SHP77 (cell line): ENCODE measurements around the gene PLA1A.
"Not testable (repeated sequence)": the region's sequence is repeated elsewhere in the genome, so short reads cannot be mapped to it uniquely, and the experiment has no call there.

Experiments used
- DNase-seq, 2 experiments: peaks; one replicate each; lab custom pipeline; 2025; lab: John Stamatoyannopoulos, UW

The PLA1A gene

DNA sequence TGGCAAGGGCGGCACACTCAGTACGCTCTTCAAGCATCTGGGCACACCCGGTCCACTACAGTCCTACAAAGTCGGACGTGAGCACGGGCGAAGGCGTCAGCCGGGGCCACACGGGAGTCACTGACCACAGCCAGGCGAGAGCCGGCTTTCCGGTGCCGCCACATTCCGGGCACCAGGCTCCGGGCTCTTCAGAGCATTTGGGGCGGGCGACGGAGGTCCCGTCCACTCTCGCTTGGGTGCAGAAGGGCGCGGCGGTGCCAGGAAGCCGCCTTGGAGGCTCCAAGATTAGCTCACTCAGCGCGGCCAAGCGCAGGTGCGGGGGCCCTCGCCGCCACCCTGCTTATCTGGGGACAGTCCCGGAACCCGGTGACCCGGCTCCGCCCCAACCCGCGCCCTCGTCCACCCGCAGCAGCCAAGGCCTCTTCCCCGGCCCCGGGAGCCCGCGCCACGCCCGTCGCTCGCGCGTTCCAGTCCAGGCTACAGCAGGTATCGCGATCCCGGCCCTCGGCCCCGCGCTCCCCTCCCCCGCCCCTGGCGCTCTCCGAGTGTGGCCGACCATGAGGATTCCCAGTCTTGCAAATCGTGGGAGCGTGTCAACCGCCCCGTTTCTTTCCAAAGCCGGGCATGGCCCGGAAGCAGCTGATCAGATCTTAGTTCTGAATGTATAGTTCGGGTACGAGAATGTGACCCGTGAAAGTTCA lies 18.2 kb upstream of the PLA1A start, which contains the start of gene ADPRH:
Gene ADPRH, plus strand, starts transcription at position 127 of the 701 bp plus-strand sequence. CDS start 2,678 bp downstream, outside the sequence.
- no peak for DNase-seq

DNA sequence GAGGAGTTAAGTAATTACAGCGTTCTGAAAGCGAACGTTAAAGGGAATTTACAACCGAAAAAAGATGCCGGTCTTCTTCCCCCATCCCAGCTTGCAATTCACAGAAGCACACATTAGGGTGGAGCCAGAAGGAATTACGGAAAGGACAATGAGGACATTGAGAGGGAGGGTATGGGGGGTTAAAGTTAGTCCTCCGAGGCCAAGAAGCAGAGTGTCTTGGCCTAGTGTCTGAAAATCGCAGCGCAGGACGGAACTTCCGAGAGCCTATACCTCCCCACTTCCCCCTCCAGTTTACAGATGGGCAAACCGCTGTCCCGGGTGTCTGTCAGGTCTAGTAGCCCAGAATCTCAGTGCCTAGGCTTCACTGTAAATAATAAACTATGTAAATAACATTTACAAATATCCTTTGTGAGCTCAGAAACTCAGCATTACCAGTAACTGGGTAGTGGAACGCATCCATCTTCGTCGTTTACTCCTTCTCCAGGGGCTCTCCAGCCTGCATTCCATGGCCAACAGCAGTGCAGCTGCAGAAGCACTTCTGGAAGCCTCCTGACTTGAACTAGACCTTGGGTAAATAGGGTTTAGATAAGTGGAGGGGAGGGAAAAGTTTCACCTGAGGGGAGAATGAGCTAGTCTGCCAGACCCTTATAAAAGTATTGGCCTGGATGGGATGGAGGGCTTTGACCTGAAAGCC lies 17.5 kb upstream of the PLA1A start:
- no peak for DNase-seq

DNA sequence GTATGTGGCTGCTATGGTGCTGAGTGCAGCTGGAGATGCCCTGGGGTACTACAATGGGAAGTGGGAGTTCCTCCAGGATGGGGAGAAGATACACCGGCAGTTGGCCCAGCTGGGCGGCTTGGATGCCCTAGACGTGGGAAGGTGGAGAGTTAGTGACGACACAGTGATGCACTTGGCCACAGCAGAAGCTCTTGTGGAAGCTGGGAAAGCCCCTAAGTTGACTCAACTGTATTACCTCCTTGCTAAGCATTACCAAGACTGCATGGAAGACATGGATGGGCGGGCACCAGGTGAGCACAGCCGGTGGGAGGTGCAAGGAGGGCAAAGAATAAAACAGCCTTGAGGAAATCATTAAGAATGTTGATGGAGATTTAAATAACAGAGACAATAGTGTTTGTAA lies 15.5 kb upstream of the PLA1A start:
- DNase-seq, result no peak

DNA sequence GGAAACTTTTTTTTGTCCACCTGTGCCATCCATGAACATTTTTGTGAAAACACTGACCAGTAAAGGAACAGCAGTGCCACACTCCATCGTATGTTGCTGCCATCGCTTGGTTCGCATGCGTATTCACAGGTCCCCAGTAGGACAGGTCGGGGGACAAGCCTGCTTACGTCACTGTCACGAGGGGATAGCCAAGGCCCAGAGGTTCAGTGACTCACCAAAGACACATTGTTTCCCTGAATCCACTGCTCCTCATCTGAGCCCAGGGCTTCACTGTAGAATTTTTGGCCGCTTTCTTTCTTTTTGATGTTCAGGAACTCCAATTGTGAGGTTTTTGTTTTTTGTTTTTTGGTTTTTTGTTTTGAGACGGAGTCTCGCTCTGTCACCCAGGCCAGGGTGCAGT lies 12.5 kb upstream of the PLA1A start:
- no peak for DNase-seq

DNA sequence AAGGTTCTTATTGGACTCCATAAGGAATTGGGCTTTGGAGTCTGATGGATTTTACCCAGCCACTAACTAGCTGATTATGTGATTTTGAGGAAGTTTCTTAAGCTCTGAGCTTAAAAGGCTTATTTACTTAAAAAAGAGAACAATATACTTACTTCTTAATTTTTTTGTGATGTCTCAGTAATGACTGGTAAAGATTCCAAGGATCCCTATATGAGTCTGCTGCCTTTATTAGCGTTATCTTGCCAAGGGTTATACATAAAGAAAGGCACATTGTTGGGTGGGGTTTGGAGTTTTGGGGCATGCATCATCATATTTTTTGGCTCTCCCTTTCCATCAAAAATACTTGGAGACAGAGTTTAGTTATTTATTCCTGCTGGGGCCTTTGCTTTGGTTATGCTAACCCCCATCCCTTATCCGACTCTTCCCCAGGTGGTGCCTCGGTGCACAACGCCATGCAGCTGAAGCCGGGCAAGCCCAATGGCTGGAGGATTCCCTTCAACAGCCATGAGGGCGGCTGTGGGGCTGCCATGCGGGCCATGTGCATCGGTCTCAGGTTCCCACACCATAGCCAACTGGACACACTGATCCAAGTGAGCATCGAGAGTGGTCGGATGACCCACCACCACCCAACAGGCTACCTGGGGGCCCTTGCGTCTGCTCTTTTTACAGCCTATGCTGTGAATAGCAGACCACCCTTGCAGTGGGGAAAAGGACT lies 11.7 kb upstream of the PLA1A start:
- DNase-seq, result no peak

DNA sequence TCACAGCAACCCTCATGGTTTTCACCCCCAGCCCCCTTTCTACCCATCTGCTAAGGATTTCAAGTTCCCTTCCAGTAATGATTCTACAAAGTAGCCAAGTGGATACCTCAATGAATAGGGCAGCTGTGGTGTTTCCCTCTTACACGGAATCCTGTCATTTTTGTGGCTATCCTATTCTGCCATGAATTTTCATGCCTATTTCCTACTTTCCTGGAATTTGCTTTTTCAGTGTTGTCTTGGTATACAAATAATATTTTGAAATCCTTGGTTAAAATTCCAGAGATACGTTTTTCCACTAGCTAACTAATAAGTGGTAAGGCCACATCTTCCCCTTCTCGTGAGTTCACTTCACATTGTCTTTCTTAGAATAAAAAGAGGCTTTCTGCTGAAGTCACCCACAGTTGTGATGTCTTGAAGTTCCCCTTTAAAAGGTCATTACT lies 10.9 kb upstream of the PLA1A start:
- no peak for DNase-seq

DNA sequence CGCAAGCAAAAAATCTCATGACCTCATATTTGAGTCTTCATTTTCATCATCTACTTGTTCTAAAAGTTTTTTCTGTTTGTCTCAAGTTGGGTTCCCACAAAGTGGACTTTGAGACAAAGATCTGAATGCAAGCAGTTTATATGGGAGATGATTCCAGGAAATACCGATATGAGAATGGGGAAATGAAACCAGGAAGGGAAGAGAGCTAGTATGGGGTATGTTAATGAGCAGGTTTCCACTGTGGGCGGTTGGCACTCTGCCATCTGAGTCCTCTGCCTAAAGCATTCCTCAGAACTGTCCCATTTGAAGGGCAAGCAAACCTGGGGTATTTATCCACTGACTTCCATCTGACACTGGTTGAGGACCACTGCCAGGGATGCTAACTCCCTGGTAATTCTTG lies 9.6 kb upstream of the PLA1A start:
- no peak for DNase-seq

GRCh38 chr3:119589102-119589773 lies 8.4 kb upstream of the PLA1A start:
- no peak for DNase-seq

DNA sequence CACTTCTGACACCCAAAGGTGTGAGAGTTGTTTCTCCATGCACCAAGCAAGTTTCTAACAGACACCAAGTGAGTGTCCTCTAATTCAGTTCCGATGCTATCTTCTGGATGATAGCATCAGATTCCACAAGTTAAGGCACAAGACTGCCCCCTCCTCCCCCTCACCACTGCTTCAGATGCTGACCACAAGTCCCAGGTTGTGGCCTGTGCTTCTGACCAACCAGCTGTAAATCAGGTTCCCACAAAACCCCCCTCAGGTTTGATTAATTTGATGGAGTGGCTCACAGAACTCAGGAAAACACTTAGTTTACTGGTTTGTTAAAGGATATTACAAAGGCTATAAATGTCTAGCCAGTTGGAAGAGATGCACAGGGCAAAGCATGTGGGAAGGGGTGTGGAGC lies 7.0 kb upstream of the PLA1A start:
- DNase-seq, result no peak

DNA sequence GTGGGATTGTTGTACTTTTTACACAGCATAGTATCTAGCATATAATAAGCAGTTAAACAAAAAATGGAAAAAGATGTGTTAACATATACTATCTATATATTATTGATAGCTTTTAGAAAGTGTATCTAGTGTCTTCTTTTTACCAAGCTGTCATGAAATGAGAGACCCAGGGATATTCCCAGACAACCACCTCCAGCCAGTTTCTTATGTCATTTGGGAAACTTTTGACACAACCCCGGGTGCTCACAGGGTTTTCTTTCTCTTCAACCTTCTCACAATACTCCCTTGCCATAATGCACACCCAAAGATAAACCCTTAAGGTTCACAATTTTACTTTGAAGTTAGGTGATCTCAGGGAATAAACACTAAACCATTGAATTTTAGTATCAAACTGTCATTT lies 4.8 kb upstream of the PLA1A start:
- no peak for DNase-seq

GRCh38 chr3:119594066-119594465 lies 3.6 kb upstream of the PLA1A start:
- DNase-seq, result no peak

GRCh38 chr3:119594929-119595328 lies 2.8 kb upstream of the PLA1A start:
- not testable (repeated sequence) for DNase-seq

DNA sequence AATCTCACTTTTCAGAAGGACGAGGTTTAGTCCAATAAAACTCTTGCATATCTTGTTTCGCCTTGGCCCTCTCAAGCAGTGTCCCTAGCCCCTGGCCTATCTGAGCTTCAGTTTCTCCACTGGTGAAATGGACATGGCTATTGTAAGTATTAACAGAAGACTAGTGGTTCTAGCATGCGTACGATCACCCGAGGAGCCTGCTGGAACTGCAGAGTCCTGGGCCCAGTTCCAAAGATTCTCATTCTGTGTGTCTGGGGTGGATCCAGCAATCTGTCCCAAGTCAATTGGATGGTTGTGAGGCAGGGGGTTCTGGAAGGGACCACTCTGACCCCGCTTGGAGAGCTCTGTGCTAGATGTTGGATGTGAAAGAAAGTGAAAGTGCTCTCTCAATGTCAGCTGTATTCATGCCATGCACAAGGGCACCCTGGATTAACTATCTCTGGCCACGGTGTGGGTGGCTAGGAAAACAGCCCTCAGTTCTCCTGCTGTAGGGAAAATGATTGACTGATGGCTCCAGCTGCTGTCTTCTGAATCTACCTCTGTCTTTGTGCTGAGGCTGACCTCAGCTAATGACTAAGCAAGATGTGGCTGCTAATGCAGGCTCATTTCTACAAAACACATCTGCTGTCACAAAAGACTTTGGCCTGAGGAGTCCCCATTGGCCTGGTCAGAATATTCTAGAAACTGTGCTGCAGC lies 1.9 kb upstream of the PLA1A start:
- DNase-seq, result no peak

GRCh38 chr3:119596398-119596797 lies 1.3 kb upstream of the PLA1A start:
- DNase-seq, result no peak

DNA sequence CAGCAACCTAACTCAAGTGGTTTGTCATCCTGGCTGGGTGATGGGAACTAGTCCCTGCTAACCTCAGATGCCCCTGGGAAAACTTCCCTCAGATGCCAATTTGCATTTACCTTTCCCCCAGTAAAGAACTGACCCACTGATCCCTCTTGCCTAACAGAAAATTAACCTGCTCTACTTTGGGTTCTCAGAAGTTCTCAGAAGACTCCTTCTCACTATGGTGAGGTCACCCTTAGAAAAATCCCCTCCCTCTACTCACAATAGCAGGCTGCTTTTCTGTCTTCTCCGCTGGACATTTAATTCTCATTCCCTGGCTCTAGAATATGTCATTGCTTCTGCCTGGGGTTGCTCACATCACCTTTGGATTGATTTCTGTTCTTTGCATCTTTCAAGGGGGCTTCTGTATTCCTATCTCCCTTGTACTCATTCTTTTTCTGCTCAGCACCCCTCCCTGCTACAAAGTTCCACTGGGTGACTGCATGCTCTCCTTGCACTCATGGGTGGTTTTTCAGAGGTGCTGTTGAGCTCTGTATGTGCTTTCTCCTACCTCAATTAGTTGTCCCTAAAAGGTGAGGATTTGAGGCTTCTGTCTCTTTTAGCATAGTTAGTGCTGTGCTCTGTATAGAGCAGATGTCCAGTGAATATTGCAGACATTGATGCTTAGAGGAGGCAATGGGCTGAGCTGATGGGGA lies 869 bp downstream of the PLA1A start:
- DNase-seq, result no peak

GRCh38 chr3:119599558-119600174 lies 2.0 kb downstream of the PLA1A start:
- no peak for DNase-seq

DNA sequence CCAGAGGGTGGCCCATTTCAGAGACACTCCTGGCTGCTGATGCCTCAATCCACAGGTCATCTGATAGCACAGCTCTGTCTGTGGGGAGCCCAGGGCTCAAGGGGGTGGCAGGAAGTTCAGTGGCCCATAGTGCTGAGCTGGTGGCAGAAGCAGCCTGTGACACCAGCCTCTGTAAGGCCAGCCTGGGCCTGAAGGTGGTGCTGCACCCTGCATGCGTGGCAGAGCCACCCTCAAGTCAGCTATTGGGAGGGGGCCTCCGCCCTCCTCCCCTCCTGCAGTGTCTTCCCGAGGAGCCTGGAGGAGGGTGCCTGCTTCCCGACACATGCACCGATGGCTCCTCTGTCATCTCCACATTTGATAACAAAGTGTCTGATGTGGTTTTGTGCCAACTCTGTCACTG lies 3.0 kb downstream of the PLA1A start:
- DNase-seq, result no peak

DNA sequence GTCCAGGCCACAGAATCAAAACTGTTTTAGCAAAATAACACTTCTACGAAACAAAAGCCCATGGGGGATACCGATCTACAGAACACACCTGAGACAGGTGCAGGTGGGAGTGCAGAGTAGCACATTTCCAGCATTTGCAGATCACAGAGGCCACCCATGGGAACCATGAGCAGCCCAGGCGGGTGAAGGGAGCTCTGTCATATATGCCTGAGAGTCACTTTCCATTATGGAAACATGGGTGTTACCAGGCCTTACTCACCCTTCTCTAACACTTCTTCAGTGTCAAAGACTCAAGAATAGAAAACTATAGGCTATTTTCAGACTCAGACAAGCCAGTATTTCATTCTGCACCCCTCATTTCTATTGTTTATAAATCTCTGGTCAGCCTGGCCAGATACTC lies 3.5 kb downstream of the PLA1A start:
- no peak for DNase-seq

DNA sequence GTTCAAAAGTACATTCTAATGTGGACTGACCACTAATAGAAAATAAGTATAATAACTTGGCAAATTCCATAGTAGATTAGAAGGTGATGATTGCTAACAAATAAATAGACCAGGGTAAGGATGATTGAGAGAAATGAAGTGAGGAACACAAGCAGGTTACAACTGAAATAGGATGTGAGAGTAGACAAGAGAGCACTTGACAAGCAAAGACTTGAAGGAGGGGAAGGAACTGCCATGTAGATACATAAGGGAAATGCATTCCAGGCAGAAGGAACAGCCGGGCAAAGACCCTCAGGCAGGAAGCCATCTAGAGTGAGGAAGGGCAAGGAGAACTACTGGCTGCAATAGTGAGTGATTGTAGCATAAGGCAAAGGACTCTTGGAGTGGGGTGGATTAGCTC lies 5.0 kb downstream of the PLA1A start:
- no peak for DNase-seq

- DNase-seq, result no peak
Measured at GRCh38 chr3:119604878-119605277, 7.2 kb downstream of the PLA1A start.
